Fibroblast of lung (primary cell): ENCODE data around the gene DLX2. TPM values are rescaled to one million over a fixed set of nuclear protein-coding genes. Genes with fewer than 3 reads are reported as not detected.
"Not testable (repeated sequence)": the region's sequence is repeated elsewhere in the genome, so short reads cannot be mapped to it uniquely, and the experiment has no call there.

Experiments used
- DNase-seq, 2 donors: peaks; one replicate each; pipeline versions ENCODE4 v3.0.0 to v3.0.0-alpha.2; 2010; ENCODE audit warnings: low read depth in 2 of 2
- H2AFZ ChIP-seq: 2 replicates; pipeline ENCODE4 v1.5.1; 2012; ENCODE audit warnings: low read length, control low read depth, inconsistent platforms
- H3K27ac ChIP-seq: 2 replicates; pipeline ENCODE4 v1.5.1; 2011; ENCODE audit warnings: low read length, control low read depth; ENCODE audit not compliant: insufficient read depth
- H3K27me3 ChIP-seq: 2 replicates; pipeline ENCODE4 v1.5.1; 2011; ENCODE audit warnings: mild to moderate bottlenecking, low read length; ENCODE audit not compliant: control insufficient read depth, insufficient read depth
- H3K36me3 ChIP-seq: 2 replicates; pipeline ENCODE4 v1.5.1; 2011; ENCODE audit warnings: low read length; ENCODE audit not compliant: control insufficient read depth, insufficient read depth
- H3K4me1 ChIP-seq: 2 replicates; pipeline ENCODE4 v1.5.1; 2011; ENCODE audit warnings: low read length; ENCODE audit not compliant: control insufficient read depth, insufficient read depth; ENCODE audit errors: extremely low read depth
- H3K4me2 ChIP-seq: 2 replicates; pipeline ENCODE4 v1.5.1; 2011; ENCODE audit warnings: low read length, control low read depth; ENCODE audit not compliant: insufficient read depth; ENCODE audit errors: extremely low read depth
- H3K4me3 ChIP-seq, 4 experiments: fragments of 200-600 bp in 1 of 4; sonication (generic) in 1 of 4; replicated peaks in 1 of 4; 2 replicates each; pipeline ENCODE4 v1.5.1; 2011 to 2016; ENCODE audit warnings: low read length in 4 of 4, low read depth in 3 of 4, mild to moderate bottlenecking in 3 of 4, control low read depth in 2 of 4, inconsistent platforms in 1 of 4, mixed read lengths in 1 of 4; ENCODE audit not compliant: insufficient read depth in 1 of 4; ENCODE audit errors: control extremely low read depth in 1 of 4
- H3K79me2 ChIP-seq: 2 replicates; pipeline ENCODE4 v1.5.1; 2012; ENCODE audit warnings: mild to moderate bottlenecking, low read length, inconsistent platforms; ENCODE audit not compliant: control insufficient read depth, insufficient read depth
- H3K9ac ChIP-seq: 2 replicates; pipeline ENCODE4 v1.5.1; 2011; ENCODE audit warnings: mild to moderate bottlenecking, low read length, control low read depth; ENCODE audit not compliant: insufficient read depth
- H3K9me3 ChIP-seq: 2 replicates; pipeline ENCODE4 v1.5.1; 2012; ENCODE audit warnings: low read depth, low read length; ENCODE audit not compliant: control insufficient read depth, insufficient read depth
- H4K20me1 ChIP-seq: 2 replicates; pipeline ENCODE4 v1.5.1; 2011; ENCODE audit warnings: low read length; ENCODE audit not compliant: control insufficient read depth, insufficient read depth; ENCODE audit errors: extremely low read depth
- EZH2 ChIP-seq: IDR thresholded peaks from 2 replicates; pipeline ENCODE4 v1.5.1; 2012; ENCODE audit warnings: low read length, control low read depth, mild to moderate bottlenecking; ENCODE audit errors: missing control alignments
- polyA plus RNA-seq, 2 donors: library from polyadenylated mRNA; depleted of rRNA in 1 of 2; stranded (reverse) in 1 of 2; unstranded in 1 of 2; fragments of >200 nt; gene quantifications; 2 replicates each; pipeline ENCODE4 v1.2.1, GENCODE V29; 2011 to 2012; ENCODE audit warnings: missing spikeins in 1 of 2
- total RNA-seq: library from RNA; depleted of rRNA; stranded (reverse); fragments of >200 nt; gene quantifications from 2 replicates; pipeline ENCODE4 v1.2.1, GENCODE V29; 2014
- TF ChIP-seq, protein P1 (sequence below), 2 donors: IDR thresholded peaks in 1 of 2; conservative IDR thresholded peaks in 1 of 2; 1 replicate in 1 of 2; 2 replicates in 1 of 2; pipeline ENCODE4 v1.5.1; 2011 to 2012; ENCODE audit warnings: low read length in 2 of 2, control low read depth in 1 of 2, inconsistent platforms in 1 of 2, low read depth in 1 of 2, mild to moderate bottlenecking in 1 of 2

Gene DLX2
- total and polyA plus RNA-seq, 2 donors (not counting 1 experiment from before 2014, with no cell fraction given) = not detected

- Histone ChIP-seq H3K27ac (no peak overlapping the region), H2AFZ (no peak overlapping the region), H4K20me1 (no peaks in the 10 kb centered on the region), H3K4me2 (no peak overlapping the region), H3K9me3 (no peaks in the 10 kb centered on the region), H3K36me3 (no peaks in the 10 kb centered on the region), H3K9ac (no peak overlapping the region), H3K79me2 (no peaks in the 10 kb centered on the region), H3K4me1 (no peaks in the 10 kb centered on the region), H3K4me3 (no peak overlapping the region), H3K27me3 (no peaks in the 10 kb centered on the region)
- DNase-seq = no peak
- TF ChIP-seq, protein P1, sequence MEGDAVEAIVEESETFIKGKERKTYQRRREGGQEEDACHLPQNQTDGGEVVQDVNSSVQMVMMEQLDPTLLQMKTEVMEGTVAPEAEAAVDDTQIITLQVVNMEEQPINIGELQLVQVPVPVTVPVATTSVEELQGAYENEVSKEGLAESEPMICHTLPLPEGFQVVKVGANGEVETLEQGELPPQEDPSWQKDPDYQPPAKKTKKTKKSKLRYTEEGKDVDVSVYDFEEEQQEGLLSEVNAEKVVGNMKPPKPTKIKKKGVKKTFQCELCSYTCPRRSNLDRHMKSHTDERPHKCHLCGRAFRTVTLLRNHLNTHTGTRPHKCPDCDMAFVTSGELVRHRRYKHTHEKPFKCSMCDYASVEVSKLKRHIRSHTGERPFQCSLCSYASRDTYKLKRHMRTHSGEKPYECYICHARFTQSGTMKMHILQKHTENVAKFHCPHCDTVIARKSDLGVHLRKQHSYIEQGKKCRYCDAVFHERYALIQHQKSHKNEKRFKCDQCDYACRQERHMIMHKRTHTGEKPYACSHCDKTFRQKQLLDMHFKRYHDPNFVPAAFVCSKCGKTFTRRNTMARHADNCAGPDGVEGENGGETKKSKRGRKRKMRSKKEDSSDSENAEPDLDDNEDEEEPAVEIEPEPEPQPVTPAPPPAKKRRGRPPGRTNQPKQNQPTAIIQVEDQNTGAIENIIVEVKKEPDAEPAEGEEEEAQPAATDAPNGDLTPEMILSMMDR (conservative IDR thresholded peaks at IDR 0.05 in 1 of 2, IDR thresholded peaks at IDR 0.05 in 1 of 2; ENCODE audit: low read depth in 1 of 2, low read length in 2 of 2) = no peak
- TF ChIP-seq EZH2 = no peak
Observed at GRCh38 chr2:172062402-172063004, 40.2 kb downstream of the DLX2 start.

DNA sequence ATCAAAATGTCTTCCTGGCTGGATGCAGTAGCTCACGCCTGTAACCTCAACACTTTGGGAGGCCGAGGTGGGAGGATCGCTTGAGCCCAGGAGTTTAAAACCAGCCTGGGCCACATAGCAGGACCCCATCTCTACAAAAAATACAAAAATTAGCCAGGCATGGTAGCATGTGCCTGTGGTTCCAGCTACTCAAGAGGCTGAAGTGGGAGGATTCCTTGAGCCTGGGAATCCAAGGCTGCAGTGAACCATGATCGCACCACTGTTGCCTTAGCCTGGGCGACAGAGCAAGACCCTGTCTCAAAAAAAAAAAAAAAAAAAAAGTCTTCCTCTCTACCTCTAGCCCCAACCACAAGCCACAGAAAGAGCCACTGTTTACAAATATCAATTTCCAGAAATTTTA, 42.6 kb downstream of the DLX2 start:
- H3K27me3 ChIP-seq, DNase-seq, H3K4me1 ChIP-seq, H3K9me3 ChIP-seq, H3K4me2 ChIP-seq, H4K20me1 ChIP-seq, H3K27ac ChIP-seq, H3K36me3 ChIP-seq, H3K9ac ChIP-seq, H3K79me2 ChIP-seq, H3K4me3 ChIP-seq, H2AFZ ChIP-seq: not testable (repeated sequence)

DNA sequence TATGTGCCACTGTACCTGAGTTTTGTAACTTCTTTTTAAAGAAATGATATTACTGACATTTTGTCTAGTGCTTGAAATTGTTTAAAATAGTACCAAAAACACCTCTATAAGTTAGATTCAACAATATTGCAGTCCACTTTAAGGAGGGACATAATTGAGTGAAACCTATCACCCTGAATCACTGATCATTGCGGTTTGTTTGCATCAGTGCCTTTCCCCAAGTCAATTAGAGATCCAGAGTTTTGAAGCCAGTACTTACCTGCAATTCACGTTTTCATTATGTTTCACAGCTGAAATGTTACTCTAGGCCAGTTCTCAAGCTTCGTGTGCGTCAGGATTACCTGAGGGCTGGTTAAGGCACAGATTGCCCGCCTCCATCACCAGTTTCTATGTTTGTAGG, 44.0 kb downstream of the DLX2 start:
- no peaks in the 10 kb centered on the region for H3K27me3 ChIP-seq
- H3K9ac ChIP-seq = no peak overlapping the region
- H3K4me1 ChIP-seq = no peaks in the 10 kb centered on the region

More for the DNA sequence above, 44.0 kb downstream of the DLX2 start:
- H3K36me3 ChIP-seq = no peaks in the 10 kb centered on the region
- no peak overlapping the region for H3K4me3 ChIP-seq
- DNase-seq = no peak
- H2AFZ ChIP-seq = no peak overlapping the region
- H3K27ac ChIP-seq = no peak overlapping the region
- TF ChIP-seq EZH2 = no peak
- TF ChIP-seq, protein P1 (conservative IDR thresholded peaks at IDR 0.05 in 1 of 2, IDR thresholded peaks at IDR 0.05 in 1 of 2; ENCODE audit: low read depth in 1 of 2, low read length in 2 of 2) = no peak
- no peaks in the 10 kb centered on the region for H3K79me2 ChIP-seq
- no peak overlapping the region for H3K4me2 ChIP-seq
- H3K9me3 ChIP-seq = no peaks in the 10 kb centered on the region
- no peaks in the 10 kb centered on the region for H4K20me1 ChIP-seq
